Measurements from ENCODE around the gene MFSD6. TPM values are rescaled to one million over a fixed set of nuclear protein-coding genes. Genes with fewer than 3 reads are reported as not detected.

The MFSD6 gene
- polyA plus RNA-seq, 3 donors = 14.9 to 16.2 (median 15.6) TPM

GRCh38 chr2:190526105-190526750 lies 118.1 kb downstream of the MFSD6 start:
- DNase-seq (ENCODE audit: low read depth in 3 of 3, low spot score in 2 of 3) = no peak

- no peak for DNase-seq (ENCODE audit: low read depth in 3 of 3, low spot score in 2 of 3)
Observed at GRCh38 chr2:190527214-190527613, 119.1 kb downstream of the MFSD6 start.

GRCh38 chr2:190527918-190528317 lies 119.8 kb downstream of the MFSD6 start:
- DNase-seq (ENCODE audit: low read depth in 3 of 3, low spot score in 2 of 3) = no peak

- no peak for DNase-seq (ENCODE audit: low read depth in 3 of 3, low spot score in 2 of 3)
Observed at GRCh38 chr2:190528521-190529001, 120.4 kb downstream of the MFSD6 start.

- no peak for DNase-seq (ENCODE audit: low read depth in 3 of 3, low spot score in 2 of 3)
Observed at GRCh38 chr2:190529486-190530247, 121.5 kb downstream of the MFSD6 start.

- DNase-seq (ENCODE audit: low read depth in 3 of 3, low spot score in 2 of 3) = no peak
Observed at GRCh38 chr2:190530248-190530900, 122.2 kb downstream of the MFSD6 start.

GRCh38 chr2:190532581-190532980 lies 124.4 kb downstream of the MFSD6 start:
- DNase-seq (ENCODE audit: low read depth in 3 of 3, low spot score in 2 of 3) = no peak

- no peak for DNase-seq (ENCODE audit: low read depth in 3 of 3, low spot score in 2 of 3)
Observed at GRCh38 chr2:190533175-190533967, 125.2 kb downstream of the MFSD6 start.

GRCh38 chr2:190533968-190534309 lies 125.8 kb downstream of the MFSD6 start:
- no peak for DNase-seq (ENCODE audit: low read depth in 3 of 3, low spot score in 2 of 3)

- DNase-seq (ENCODE audit: low read depth in 3 of 3, low spot score in 2 of 3) = peak in 1 of 3 donors; percentile 66
Observed at GRCh38 chr2:190534310-190535120, 126.4 kb downstream of the MFSD6 start, which contains the start of gene NEMP2. Gene NEMP2 (minus strand): TSS chr2:190534722. CDS start chr2:190534655, 67 bp downstream.

- no peak for DNase-seq (ENCODE audit: low read depth in 3 of 3, low spot score in 2 of 3)
Observed at GRCh38 chr2:190535121-190535439, 126.9 kb downstream of the MFSD6 start.

GRCh38 chr2:190535586-190535985 lies 127.4 kb downstream of the MFSD6 start:
- no peak for DNase-seq (ENCODE audit: low read depth in 3 of 3, low spot score in 2 of 3)

- DNase-seq (ENCODE audit: low read depth in 3 of 3, low spot score in 2 of 3) = no peak
Observed at GRCh38 chr2:190537765-190538164, 129.6 kb downstream of the MFSD6 start.

GRCh38 chr2:190538201-190538600 lies 130.0 kb downstream of the MFSD6 start:
- no peak for DNase-seq (ENCODE audit: low read depth in 3 of 3, low spot score in 2 of 3)

- no peak for DNase-seq (ENCODE audit: low read depth in 3 of 3, low spot score in 2 of 3)
Observed at GRCh38 chr2:190540048-190540447, 131.9 kb downstream of the MFSD6 start.

GRCh38 chr2:190545093-190545492 lies 136.9 kb downstream of the MFSD6 start:
- DNase-seq (ENCODE audit: low read depth in 3 of 3, low spot score in 2 of 3) = no peak

- DNase-seq (ENCODE audit: low read depth in 3 of 3, low spot score in 2 of 3) = no peak
Observed at GRCh38 chr2:190545555-190546385, 137.6 kb downstream of the MFSD6 start.

GRCh38 chr2:190546734-190547133 lies 138.6 kb downstream of the MFSD6 start:
- DNase-seq (ENCODE audit: low read depth in 3 of 3, low spot score in 2 of 3) = no peak

- no peak for DNase-seq (ENCODE audit: low read depth in 3 of 3, low spot score in 2 of 3)
Observed at GRCh38 chr2:190547886-190548285, 139.7 kb downstream of the MFSD6 start.

Measured in right renal cortex interstitium (tissue), 3 donors.